Stimulated activated naive CD4-positive, alpha-beta T cell (primary cell): ENCODE measurements around the gene MALAT1.
"Not testable (repeated sequence)": the region's sequence is repeated elsewhere in the genome, so short reads cannot be mapped to it uniquely, and the experiment has no call there.

Experiments used
- DNase-seq, 6 experiments: peaks; one replicate each; lab custom pipeline; 2025; lab: John Stamatoyannopoulos, UW

MALAT1 gene

GRCh38 chr11:65498977-65499712 is at the start of gene MALAT1:
MALAT1 (plus strand) TSS chr11:65499045.
- peak; percentile 87 to 97 (median 92) for DNase-seq

- DNase-seq: not testable (repeated sequence)
Observed at GRCh38 chr11:65451301-65451700, 47.5 kb upstream of the MALAT1 start.

GRCh38 chr11:65452259-65452658 is 46.6 kb upstream of the MALAT1 start:
- not testable (repeated sequence) for DNase-seq

GRCh38 chr11:65452806-65453490 is 45.9 kb upstream of the MALAT1 start:
- no peak for DNase-seq

- DNase-seq: no peak
Observed at GRCh38 chr11:65454311-65454695, 44.5 kb upstream of the MALAT1 start.

- peak in 5 of 6 experiments; percentile 56 to 78 (median 70) for DNase-seq
Observed at GRCh38 chr11:65454696-65455456, 44.0 kb upstream of the MALAT1 start.

- no peak for DNase-seq
Observed at GRCh38 chr11:65456418-65456817, 42.4 kb upstream of the MALAT1 start.

GRCh38 chr11:65459552-65459951 is 39.3 kb upstream of the MALAT1 start:
- DNase-seq: no peak

- DNase-seq: not testable (repeated sequence)
Observed at GRCh38 chr11:65465471-65465870, 33.4 kb upstream of the MALAT1 start.

- not testable (repeated sequence) for DNase-seq
Observed at GRCh38 chr11:65467306-65467705, 31.5 kb upstream of the MALAT1 start.

GRCh38 chr11:65468874-65469333 is 29.9 kb upstream of the MALAT1 start:
- peak in 5 of 6 experiments; percentile 18 to 45 (median 32) for DNase-seq

- no peak for DNase-seq
Observed at GRCh38 chr11:65470433-65471049, 28.3 kb upstream of the MALAT1 start.

- DNase-seq: peak in 1 of 6 experiments; percentile 11
Observed at GRCh38 chr11:65471447-65471891, 27.4 kb upstream of the MALAT1 start.

GRCh38 chr11:65472588-65473277 is 26.1 kb upstream of the MALAT1 start:
- not testable (repeated sequence) for DNase-seq

- no peak for DNase-seq
Observed at GRCh38 chr11:65473278-65473860, 25.5 kb upstream of the MALAT1 start.

- no peak for DNase-seq
Observed at GRCh38 chr11:65474864-65475263, 24.0 kb upstream of the MALAT1 start.

GRCh38 chr11:65476632-65477148 is 22.2 kb upstream of the MALAT1 start:
- DNase-seq: no peak

- DNase-seq: peak; percentile 62 to 83 (median 74)
Observed at GRCh38 chr11:65477149-65477965, 21.5 kb upstream of the MALAT1 start.

- no peak for DNase-seq
Observed at GRCh38 chr11:65478388-65479183, 20.3 kb upstream of the MALAT1 start.
